ENCODE results near the gene HCRTR1.

Gene HCRTR1

DNA sequence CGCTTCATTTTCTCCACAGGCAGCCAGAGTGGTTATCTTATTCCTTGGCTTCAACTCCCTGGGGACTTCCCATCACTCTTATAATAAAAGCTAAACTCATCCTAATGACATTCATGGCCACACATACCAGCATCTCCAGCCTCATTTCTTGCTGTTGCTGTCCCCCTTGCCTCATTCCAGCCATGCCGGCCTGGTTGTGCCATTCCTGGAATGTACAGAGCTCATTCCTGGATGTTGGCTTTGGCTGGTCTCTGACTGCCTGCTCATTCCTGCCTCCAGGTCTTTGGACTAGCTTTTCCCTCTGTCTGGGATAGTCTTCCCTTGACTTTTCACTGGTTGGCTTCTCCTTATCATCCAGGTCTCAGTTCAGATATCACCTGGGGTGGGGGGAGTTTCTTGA, 29.6 kb downstream of the HCRTR1 start:
- no peak overlapping the region for H3K4me3 ChIP-seq (ENCODE audit: low read depth, low read length)

DNA sequence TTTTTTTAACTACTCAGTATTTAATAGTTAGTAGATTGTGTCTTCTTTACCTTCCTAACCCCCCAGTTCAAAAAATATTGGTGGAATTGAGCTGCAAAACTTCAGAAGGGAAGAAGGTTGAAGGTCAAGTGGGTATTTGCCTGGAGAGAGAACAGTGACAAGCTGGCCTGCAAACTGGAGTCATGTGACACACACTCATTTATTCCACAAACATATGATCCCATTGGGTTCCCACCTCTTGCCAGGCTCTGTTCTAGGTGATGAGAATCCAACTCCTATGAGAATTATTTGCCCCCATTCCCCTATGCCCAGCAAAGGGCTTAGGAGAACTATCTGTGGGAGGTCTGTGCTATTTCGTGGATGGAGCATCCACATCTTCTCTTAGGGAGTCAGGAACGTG, 30.7 kb downstream of the HCRTR1 start:
- H3K4me3 ChIP-seq (ENCODE audit: low read depth, low read length), result no peak overlapping the region
- TF ChIP-seq, protein P1, sequence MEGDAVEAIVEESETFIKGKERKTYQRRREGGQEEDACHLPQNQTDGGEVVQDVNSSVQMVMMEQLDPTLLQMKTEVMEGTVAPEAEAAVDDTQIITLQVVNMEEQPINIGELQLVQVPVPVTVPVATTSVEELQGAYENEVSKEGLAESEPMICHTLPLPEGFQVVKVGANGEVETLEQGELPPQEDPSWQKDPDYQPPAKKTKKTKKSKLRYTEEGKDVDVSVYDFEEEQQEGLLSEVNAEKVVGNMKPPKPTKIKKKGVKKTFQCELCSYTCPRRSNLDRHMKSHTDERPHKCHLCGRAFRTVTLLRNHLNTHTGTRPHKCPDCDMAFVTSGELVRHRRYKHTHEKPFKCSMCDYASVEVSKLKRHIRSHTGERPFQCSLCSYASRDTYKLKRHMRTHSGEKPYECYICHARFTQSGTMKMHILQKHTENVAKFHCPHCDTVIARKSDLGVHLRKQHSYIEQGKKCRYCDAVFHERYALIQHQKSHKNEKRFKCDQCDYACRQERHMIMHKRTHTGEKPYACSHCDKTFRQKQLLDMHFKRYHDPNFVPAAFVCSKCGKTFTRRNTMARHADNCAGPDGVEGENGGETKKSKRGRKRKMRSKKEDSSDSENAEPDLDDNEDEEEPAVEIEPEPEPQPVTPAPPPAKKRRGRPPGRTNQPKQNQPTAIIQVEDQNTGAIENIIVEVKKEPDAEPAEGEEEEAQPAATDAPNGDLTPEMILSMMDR (IDR thresholded peaks at IDR 0.05; ENCODE audit: low read depth, low read length, missing control alignments), result no peak
- DNase-seq (ENCODE audit: low read depth), result no peak

More for the DNA sequence above, 29.6 kb downstream of the HCRTR1 start:
- no peak for DNase-seq (ENCODE audit: low read depth)
- TF ChIP-seq, protein P1 (IDR thresholded peaks at IDR 0.05; ENCODE audit: low read depth, low read length, missing control alignments), result no peak

DNA sequence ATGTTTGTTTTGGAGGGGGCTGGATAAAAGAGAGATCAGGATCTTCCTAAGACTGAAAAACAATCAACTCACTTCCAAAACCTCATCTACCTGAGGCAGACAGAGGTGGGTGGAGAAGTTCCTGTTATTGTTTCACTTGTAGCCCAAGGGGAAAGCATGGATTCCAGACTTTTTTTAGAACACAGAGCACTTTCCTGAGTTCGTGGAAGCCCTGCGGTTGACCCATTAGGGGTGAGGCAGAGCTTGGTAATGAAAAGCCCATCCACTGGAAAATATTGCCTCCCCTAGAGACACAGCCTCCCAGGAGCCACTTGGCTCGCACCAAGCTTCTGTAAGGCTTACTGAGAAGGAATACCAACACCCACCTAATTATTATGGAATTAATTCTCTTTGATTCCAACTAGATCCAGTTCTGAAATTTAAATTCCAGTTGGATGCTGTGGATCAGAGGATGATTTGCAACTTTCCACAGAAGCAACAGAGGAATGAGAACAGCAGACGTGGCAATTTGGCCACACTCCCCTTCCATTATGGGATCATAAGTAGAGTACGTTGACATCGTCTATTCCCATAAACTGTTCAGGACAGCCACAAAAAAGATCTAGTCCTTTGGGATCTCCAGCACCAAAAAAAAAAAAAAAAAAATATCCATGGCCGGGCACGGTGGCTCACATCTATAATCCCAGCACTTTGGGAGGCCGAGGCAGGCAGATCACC, 31.3 kb downstream of the HCRTR1 start:
- no peak for DNase-seq (ENCODE audit: low read depth)
- TF ChIP-seq, protein P1 (IDR thresholded peaks at IDR 0.05; ENCODE audit: low read depth, low read length, missing control alignments), result no peak
- no peak overlapping the region for H3K4me3 ChIP-seq (ENCODE audit: low read depth, low read length)

GRCh38 chr1:31650161-31651088, 32.9 kb downstream of the HCRTR1 start:
- DNase-seq (ENCODE audit: low read depth), result no peak
- TF ChIP-seq, protein P1 (IDR thresholded peaks at IDR 0.05; ENCODE audit: low read depth, low read length, missing control alignments), result no peak
- H3K4me3 ChIP-seq (ENCODE audit: low read depth, low read length), result no peak overlapping the region

DNA sequence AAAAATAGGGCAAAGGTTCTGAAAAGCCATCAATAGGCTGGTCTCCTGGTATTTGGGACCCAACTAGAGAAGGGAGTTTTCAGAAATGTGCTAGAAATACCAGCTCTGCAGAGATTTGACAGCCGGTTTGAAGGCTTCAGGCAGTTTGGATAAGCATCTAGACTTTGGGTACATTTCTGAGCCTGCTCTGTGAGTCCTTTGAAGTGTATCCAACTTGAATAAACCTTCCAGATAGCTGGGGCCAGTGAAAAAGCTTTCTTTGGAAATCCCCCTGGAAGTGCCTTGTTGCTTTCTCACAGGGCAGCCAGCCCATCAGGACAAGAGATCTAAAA, 33.6 kb downstream of the HCRTR1 start:
- TF ChIP-seq, protein P1 (IDR thresholded peaks at IDR 0.05; ENCODE audit: low read depth, low read length, missing control alignments), result no peak
- DNase-seq (ENCODE audit: low read depth), result no peak
- no peak overlapping the region for H3K4me3 ChIP-seq (ENCODE audit: low read depth, low read length)

GRCh38 chr1:31651766-31652165, 34.3 kb downstream of the HCRTR1 start:
- no peak overlapping the region for H3K4me3 ChIP-seq (ENCODE audit: low read depth, low read length)
- no peak for DNase-seq (ENCODE audit: low read depth)
- TF ChIP-seq, protein P1 (IDR thresholded peaks at IDR 0.05; ENCODE audit: low read depth, low read length, missing control alignments), result no peak

Data from GM12864 (cell line).